ENCODE measurements around the gene ZBTB40. TPM values are rescaled to one million over a fixed set of nuclear protein-coding genes. Genes with fewer than 3 reads are reported as not detected.

Gene ZBTB40
- total and polyA plus RNA-seq, 2 of the 13 experiments (the other 11 are each of a cell fraction or from before 2014, with no cell fraction given), result 8.8 to 16.5 TPM

- TF ChIP-seq GMEB1 (CRISPR knock-in tag; IDR thresholded peaks at IDR 0.05; ENCODE audit: borderline replicate concordance) (peak; percentile 90), ZFY (CRISPR knock-in tag; IDR thresholded peaks at IDR 0.05) (peak; percentile 93), MEIS2 (CRISPR knock-in tag; IDR thresholded peaks at IDR 0.05) (no peak), ZNF510 (CRISPR knock-in tag; IDR thresholded peaks at IDR 0.05; ENCODE audit: low read depth) (no peak), ZNF24 (IDR thresholded peaks at IDR 0.05) (peak; percentile 76), ZNF101 (CRISPR knock-in tag; IDR thresholded peaks at IDR 0.05; ENCODE audit: borderline replicate concordance, low read depth) (no peak), TEAD3 (CRISPR knock-in tag; optimal IDR thresholded peaks at IDR 0.05; ENCODE audit: borderline replicate concordance) (peak; percentile 89), ZNF564 (CRISPR knock-in tag; IDR thresholded peaks at IDR 0.05) (peak; percentile 49; the same call in 1 of the 2 replicates), TMF1 (CRISPR knock-in tag; IDR thresholded peaks at IDR 0.05; ENCODE audit: low read depth) (0 out of 2 replicates have a peak, but pooled peaks have one; percentile 38), FOXO1 (CRISPR knock-in tag; IDR thresholded peaks at IDR 0.05) (peak; percentile 80), PAX8 (CRISPR knock-in tag; IDR thresholded peaks at IDR 0.05; ENCODE audit: borderline replicate concordance) (no peak; the same call in 1 of the 2 replicates), WIZ (CRISPR knock-in tag; IDR thresholded peaks at IDR 0.05) (peak; percentile 78; the same call in 1 of the 2 replicates), ZSCAN31 (CRISPR knock-in tag; IDR thresholded peaks at IDR 0.05; ENCODE audit: low read depth) (no peak), KIAA2018 (CRISPR knock-in tag; IDR thresholded peaks at IDR 0.05; ENCODE audit: borderline replicate concordance) (no peak), ZNF430 (CRISPR knock-in tag; IDR thresholded peaks at IDR 0.05) (peak; percentile 82), ARID2 (CRISPR knock-in tag; IDR thresholded peaks at IDR 0.05; ENCODE audit: borderline replicate concordance) (no peak), NFIC (IDR thresholded peaks at IDR 0.05; ENCODE audit: low read length) (no peak; the same call in 1 of the 2 replicates), HOXD1 (CRISPR knock-in tag; IDR thresholded peaks at IDR 0.05) (no peak; the same call in 1 of the 2 replicates), MED8 (CRISPR knock-in tag; IDR thresholded peaks at IDR 0.05; ENCODE audit: insufficient replicate concordance) (peak; percentile 51), ZBTB38 (CRISPR knock-in tag; IDR thresholded peaks at IDR 0.05) (no peak; the same call in 1 of the 2 replicates), ZFYVE20 (CRISPR knock-in tag; IDR thresholded peaks at IDR 0.05; ENCODE audit: borderline replicate concordance, low read depth) (no peak)
These were observed at the start of gene ZBTB40 (continued) for GRCh38 chr1:22451702-22452480.

Data from HepG2 (cell line).